Medulla oblongata (tissue), 1 donor: ENCODE results near the gene ATG13.

Experiments
- DNase-seq: peaks from one replicate; pipeline ENCODE4 v3.0.0-alpha.2; 2015; ENCODE audit errors: extremely low spot score

The ATG13 gene

DNA sequence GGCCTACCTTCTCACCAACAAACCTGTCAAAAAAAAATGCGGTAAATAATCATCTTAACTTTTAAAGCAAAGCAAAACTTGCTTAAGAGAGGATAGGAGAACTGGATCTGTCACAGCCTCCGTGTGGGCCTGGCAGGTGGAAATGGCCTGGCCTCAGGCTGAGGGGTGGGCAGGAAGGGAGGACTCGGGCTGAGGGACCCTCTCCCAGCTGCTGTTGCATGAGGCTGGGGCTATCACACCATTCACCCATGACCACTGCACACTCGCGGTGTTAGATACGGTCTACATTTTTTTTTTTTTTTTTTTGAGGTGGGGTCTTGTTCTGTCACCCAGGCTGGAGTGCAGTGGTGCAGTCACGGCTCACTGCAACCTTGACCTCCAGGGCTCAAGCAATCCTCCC, 58.6 kb downstream of the ATG13 start:
- no peak for DNase-seq

- DNase-seq = no peak
These were observed 59.2 kb downstream of the ATG13 start for GRCh38 chr11:46676436-46677158.

DNA sequence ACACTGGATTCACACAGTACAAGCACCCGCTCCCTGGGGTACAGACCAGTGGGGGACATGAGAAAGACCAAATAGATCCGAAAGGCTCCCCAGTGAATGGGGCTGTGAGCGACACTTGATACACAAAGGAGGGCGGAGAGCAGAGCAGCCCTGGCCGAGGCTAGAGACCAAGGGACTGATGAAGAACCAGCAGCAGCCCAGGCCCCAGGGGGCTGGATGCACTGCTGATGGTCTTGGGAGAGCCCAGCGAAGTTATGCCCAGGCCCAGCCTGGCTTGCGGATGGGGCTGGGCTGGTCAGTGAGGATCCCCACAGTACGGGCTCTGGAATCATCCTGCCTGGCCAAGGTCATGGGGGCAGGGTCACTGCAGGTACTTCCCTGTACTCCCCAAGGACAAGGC, 59.8 kb downstream of the ATG13 start:
- no peak for DNase-seq

DNA sequence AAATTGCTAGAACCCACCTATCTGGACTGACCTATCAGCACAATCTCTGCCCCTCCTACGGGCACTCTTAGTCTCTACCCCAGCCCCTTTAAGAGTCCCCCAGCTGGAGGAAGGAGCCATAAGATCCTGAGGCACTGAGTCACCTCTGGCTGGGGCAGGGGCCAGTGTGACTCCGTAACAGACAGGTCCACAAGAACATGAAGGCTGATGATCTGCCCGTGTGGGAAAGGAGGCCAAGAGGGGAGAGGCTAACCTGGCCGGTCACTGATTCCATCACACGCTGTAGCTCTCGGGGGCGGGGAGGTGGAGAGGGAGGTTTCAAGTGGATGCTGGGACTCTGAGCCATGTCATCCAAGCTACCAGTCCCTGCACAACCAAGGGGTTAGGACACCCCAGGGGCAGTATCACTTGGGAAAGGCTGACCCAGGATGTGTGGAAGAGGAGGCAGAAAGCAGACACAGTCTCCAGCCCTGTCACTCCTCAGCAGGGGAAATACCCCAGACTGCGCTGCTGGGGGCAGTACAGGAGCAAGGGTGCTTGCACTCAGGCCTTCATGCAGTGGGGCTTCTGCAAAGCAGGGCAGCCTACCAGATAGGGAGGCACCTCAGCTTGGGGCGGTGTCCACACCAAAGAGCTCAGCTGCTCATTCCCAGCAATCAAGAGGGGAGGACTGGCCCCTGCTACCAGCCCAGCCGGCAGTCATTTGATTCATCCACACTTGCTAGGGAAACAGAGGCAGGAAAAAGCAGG, 60.8 kb downstream of the ATG13 start:
- DNase-seq = no peak

GRCh38 chr11:46678741-46679130, 61.4 kb downstream of the ATG13 start:
- DNase-seq = no peak

DNA sequence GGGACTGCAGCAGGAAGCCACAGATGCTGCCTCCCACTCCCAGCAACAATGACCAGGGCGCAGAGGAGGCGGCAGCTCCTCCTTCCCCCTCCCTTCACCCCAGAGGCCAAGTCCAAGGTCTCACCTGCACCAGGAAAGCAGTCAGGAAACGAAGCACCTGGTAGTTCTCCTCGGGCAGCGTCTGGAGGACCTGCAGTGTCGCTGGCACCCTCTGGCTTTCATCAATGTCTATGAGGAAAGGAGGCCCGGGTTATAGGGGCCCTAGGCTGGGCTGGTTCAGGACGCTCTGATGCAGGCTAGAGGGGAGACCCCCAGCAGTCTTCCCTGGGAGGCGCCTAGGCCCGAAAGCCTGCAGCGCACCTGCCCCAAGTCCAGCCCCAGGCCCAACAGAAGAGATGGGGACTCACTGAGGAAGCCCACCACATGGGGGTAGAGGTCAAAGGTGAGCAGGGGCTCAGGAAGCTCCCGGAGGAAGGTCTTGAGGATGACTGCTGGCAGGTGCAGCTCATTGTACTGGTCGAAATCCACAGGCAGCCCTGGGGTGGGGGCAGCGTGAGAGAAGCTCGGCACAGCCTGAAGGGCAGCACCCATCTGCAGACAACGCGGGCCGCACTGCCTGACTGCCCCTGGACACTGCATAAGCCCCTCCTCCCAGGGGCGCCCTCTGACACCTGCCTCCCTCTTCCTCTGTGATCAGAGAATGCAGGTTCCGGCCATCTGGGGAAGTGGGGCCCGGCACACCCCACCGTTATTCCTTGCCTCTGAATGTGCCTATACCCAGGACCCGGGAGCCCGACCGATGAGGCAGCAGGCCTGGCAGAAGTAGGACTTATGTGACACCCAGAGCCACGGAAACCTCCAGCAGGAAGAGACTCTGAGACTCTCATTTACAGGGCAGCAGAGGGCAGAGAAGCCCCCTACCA, 62.1 kb downstream of the ATG13 start:
- DNase-seq = no peak

DNA sequence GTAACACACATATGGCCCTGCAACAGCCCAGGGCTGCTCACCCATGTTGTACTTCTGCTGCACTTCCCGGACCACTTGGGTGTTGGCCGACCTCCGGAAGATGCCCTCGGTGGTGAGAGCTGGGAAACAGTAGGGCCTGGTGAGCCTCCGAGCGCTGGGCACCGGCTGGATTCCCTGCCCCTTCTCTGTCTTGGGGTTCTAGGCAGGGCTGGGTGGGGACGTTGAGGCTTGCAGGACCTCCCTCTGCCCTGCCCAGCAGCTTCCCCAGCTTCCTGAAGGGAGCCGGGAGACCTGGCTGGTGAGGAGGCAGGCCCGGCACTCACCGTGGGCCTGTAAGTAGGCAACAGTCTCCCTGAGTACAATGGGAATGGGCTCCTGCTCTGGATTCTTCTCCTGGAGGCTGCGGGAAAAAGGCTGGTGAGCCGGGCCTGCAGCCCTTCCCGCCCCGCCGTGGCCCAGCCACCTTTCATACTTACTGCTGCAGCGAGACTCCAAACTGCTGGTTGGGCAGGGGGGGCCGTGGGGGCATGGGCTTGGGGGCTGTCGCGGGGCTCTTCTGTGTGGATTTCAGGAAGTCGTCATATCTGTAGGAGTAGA, 62.9 kb downstream of the ATG13 start:
- DNase-seq = no peak

- no peak for DNase-seq
These were observed 63.5 kb downstream of the ATG13 start for GRCh38 chr11:46680815-46681214.

- no peak for DNase-seq
These were observed 64.5 kb downstream of the ATG13 start for GRCh38 chr11:46681814-46682213.

- no peak for DNase-seq
These were observed 65.7 kb downstream of the ATG13 start for GRCh38 chr11:46682773-46683752.

- peak; percentile 52 for DNase-seq
These were observed 67.0 kb downstream of the ATG13 start for GRCh38 chr11:46684367-46684766.

DNA sequence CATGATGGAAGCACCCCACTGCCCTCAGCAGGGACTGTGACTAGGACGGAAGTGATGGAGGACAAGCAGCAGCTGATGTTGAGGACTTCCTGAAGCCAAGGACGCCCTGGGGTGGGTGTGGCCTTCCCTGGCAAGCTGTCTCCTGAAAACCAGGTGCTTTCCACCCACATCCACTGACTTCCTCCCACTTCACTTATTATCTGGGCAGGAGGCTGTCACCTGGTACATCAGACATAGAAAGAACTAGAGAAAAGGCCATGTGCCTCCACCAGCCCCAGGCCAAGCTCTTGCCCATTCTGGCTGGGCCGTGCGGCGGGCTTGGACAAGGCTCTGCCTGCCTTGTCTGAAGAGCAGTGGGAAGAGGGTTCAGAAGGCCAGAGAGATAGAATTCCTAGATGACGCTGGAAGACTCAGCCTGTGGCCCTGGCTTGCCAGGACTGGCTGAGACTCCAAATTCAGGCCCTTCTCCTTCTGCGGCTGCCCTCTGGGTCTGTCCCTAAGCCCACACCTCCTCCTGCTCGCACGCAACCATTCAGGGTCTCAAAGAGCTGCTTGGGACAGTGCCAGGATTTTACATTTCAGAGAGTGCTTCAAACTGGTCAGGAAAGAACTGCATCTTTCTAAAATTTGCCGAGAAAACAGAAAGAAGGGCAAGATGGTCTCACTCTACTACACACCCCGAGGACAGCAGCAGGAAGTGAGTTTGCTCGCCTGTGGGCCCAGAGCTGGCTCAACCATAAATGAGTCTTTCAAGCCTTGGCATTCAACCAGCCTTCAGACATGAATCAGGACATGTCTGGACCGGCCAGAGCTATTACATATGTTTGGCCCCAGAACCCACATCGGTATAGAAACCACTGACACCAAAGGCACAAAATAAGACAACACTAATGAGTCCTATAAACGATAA, 69.8 kb downstream of the ATG13 start:
- peak; percentile 51 for DNase-seq

- DNase-seq = no peak
These were observed 73.3 kb downstream of the ATG13 start for GRCh38 chr11:46690702-46691101.

DNA sequence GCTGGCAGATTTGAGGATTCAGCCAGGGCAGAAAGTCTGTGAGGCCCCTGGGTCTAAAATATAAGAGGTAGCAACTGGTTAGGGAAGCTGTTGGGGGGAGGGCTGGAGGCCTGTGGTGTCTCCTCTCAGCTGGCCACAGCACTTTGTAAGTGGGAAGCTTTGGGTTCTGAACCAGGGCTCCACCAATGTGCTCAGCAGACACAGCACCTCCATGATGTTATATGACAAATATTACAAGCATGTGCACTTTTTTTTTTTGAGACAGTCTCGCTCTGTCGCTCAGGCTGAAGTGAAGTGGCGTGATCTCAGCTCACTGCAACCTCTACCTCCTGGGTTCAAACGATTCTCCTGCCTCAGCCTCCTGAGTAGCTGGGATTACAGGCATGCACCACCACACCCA, 75.1 kb downstream of the ATG13 start:
- no peak for DNase-seq

GRCh38 chr11:46693597-46694012, 76.3 kb downstream of the ATG13 start:
- DNase-seq = peak; percentile 52

GRCh38 chr11:46694072-46694471, 76.7 kb downstream of the ATG13 start:
- no peak for DNase-seq

GRCh38 chr11:46694607-46695006, 77.3 kb downstream of the ATG13 start:
- peak; percentile 59 for DNase-seq

DNA sequence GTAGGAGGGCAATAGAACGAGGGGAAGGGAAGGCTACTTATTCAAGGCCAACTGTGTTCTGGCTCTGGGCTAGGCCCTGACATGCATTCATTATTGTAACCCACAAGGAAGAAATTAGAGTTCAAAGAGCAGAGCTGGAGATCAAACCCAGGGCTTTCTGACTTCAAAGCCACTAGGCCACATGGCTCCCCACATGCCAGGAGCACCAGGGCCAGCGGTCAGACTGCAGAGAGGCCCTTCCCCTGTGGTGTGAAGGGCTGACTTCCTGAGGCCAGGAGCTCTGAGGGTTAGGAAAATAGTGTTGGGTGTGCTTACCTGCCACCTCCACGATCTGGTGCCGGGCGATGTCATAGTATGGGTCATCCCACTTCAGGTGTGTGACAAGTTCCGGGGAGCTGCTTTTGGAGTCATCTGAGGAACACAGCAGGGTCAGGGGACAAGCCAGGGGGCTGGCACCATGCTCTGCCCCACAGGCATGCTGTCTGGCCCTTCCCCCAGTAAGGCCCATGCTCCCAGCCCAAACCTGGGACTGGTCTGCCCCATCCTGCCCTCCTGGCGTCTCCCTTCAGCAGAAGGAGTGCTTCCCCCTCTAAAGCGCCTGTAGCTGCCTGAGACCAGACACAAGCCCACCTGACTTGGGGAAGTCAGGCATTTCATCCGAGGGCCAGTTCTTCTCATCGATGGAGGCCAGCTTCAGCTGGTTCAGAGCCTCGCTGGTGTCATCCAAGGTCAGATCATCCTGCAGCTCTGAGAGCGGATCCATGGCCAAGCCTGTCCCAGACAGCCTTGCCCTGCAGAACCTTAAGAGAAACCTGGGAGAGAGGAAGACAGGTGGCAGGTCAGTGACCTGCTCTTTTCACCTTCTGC, 78.2 kb downstream of the ATG13 start:
- no peak for DNase-seq

GRCh38 chr11:46696212-46696558, 78.8 kb downstream of the ATG13 start:
- DNase-seq = peak; percentile 97
